Activated CD4-positive, alpha-beta T cell treated with anti-CD3 and anti-CD28 coated beads for 1 hour (primary cell): ENCODE measurements around the gene SLC9A7.

Source experiments
- DNase-seq: peaks from one replicate; pipeline ENCODE4 v3.0.0-alpha.2; 2020

The SLC9A7 gene

DNA sequence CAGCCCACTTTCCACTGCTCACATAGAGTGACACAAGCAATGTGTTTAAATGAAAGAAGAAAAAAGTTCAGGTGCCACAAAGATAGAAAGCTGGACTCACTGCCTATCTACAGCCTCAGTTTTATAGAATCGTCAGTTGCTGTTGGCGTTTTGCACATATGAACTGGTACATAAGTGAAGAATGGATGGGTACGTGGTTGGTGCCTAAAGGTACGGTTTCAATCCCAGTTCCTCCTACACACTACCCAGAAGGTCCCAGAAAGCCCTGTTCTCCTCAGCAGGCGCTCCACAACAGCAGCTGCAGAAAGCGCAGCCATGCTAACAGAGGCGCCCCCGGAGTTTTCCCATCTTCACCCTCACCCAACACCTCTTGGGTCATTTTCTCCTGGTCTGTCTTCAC is 161.7 kb downstream of the SLC9A7 start:
- no peak for DNase-seq

DNA sequence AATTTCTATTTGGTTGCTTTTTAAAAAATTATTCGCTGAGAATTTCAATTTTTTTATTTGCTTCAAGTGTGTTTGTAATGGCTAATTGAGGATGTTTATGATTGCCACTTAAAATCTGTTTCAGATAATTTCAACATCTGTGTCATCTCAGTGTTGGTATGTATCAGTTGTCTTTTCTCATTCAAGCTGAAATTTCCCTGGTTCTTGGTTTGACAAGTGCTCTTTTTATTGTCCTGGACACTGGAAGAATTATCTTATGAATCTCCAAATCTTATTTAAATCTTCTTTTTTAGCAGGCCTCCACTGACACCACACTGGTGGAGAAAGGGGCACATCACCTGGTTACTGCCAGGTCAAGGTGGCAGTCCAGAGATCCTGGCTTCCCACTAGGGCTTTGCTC is 163.8 kb downstream of the SLC9A7 start:
- no peak for DNase-seq

DNA sequence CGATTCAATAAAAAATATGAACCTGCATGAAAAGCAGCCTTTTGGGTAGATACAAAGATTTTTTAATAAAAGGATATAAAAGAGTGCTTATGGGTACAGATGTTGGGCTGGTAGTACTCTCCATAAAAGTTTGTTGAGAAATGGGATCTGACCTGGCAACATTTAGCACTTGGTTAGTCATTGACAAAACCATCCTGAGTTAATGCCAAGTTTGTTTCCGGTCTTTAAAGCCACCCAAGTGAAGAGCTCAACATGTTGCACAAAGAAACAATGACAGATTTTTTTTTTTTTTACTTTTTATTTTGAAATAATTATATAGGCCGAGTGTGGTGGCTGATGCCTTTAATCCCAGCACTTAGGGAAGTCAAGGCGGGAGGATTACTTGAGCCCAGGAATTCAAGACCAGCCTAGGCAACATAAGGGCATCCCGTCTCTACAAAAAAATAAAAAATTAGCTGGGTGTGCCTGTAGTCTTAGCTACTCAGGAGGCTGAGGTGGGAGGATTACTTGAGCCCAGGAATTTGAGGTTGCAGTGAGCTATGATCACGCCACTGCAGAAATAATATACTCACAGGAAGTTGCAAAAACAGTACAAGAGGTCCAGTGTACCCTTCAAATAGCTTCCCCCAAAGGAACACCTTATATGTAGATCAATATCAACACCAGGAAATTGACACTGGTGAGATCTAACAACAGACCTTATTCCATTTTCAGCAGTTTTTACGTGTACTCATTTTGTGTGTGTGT is 168.8 kb downstream of the SLC9A7 start:
- no peak for DNase-seq

DNA sequence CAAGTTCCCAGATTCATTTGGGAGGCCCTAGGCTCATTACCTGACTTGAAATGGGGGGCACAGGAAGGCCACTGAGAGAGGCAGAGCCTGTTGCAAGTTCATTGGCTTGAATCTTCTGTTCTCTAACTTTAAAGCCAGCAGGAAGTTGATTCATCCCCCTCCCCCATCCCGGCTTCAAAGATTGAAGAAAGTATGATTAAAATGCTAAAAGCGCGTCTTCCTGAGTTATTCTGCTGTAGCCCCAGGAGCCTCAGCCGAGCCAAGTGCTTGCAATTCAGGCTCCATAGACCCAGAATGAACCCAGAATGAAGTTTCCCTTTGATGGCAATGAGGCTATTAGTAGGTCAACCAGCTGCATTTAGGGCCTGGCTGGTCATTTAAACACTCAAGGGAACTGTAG is 170.7 kb downstream of the SLC9A7 start:
- no peak for DNase-seq

DNA sequence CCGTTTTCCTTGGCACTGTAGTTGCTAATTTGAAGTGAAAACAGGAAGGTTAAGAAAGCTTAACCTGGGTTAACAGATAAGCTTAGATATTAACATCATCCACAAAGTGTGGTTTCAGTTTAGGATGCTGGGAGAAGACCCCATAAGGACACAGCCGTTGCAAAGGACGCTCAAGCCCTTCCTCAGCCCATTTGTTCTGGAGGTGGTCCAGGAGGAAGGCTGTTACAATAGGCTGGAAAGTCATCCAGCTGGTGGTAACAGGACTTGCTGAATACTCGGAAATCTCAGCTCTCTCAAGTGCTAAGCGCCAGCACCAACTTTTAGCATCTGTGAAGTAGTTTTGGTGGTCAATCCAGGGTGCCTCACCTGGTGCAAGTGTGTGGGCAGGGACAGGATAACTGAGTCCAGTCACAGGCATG is 171.2 kb downstream of the SLC9A7 start:
- no peak for DNase-seq

DNA sequence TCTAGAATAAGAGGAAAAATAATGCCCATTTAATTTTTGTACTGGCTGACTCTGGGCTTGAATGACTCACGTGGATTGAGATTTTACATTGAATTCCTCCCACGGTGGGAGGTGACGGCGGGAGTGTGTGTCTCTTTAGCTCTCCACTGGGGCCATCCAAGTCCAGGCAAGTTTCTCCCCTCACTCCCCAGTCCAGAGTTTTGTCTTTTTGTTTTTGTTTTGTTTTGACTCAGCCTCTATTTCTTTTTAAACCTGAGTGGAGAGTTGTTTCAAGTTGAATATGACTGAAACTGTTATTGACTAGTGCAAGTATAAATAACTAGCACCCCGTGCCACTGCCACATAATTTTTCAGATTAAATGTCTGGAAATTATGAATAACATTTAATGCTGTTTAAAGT is 171.8 kb downstream of the SLC9A7 start:
- no peak for DNase-seq

DNA sequence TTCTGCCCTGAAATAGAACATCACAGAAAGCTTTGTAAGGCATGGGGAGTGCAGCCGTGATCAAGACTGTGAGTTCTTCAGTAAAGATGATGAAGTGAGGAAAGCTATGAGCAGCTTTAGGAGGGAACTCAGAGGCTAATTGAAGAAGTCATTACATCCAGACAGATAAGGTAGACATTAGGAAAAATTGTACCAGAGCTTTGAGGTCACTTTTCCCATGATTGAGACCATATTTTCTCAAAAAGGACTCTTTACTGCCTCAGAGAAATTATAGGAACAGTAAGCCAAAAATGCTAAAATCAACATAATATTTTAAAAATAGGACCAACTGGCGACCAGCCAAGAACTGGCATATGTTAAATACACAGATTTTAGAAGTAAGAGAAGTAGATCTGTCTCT is 174.2 kb downstream of the SLC9A7 start:
- no peak for DNase-seq

DNA sequence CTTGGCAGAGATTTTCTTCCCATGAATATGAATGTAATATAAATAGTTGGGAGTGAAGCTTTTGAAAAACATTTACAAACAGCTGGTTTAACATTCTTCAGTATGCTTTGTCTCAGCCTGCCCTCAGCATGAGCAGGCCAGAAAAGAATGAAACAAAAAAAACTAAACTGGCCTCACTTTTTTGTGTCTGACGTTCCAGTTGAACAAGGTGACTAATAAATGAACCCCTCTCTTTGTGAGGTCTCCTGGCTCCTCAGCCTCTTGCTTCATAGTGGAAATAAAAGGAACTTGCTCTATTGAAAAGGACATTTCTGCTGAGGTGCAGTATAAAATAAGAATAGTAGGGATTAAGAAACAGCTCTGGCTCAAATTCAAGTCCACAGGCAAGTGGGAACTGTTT is 176.0 kb downstream of the SLC9A7 start:
- no peak for DNase-seq

DNA sequence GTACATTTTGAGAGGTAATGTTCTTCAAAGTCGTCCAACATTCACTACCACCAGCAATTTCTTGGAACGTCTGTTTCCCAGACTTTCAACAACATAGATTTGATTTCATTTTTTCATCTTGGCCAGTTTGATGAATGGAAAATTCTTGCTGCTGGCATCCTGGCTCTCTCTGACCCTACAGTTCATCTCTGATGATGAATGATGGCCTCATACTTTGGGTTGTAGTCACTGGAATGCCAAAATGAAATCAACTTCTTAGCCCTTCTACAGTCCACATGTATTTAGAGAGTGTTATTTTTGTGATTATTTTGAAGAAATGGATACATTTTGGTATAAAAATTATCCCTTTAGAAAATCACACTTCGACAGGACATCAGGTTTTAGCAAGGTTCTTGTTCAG is 176.6 kb downstream of the SLC9A7 start:
- DNase-seq = no peak

DNA sequence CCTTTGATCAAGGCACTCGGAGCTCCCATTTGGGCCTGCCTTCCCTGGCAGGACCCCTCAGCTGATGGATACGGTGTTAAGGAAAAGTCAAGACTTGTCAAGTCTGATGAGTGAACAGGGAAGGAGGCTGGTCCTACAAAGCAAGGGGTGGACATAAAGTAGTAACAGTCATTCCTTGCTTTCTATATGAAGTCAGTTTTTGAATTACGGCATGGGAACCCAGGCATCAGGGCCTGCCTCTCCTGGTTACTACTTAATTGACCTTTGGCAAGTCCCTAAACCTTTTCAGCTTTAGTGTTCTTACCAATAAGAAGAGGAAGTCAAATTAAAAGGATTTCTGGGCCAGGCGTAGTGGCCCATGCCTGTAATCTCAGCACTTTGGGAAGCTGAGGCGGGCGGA is 178.3 kb downstream of the SLC9A7 start:
- no peak for DNase-seq

DNA sequence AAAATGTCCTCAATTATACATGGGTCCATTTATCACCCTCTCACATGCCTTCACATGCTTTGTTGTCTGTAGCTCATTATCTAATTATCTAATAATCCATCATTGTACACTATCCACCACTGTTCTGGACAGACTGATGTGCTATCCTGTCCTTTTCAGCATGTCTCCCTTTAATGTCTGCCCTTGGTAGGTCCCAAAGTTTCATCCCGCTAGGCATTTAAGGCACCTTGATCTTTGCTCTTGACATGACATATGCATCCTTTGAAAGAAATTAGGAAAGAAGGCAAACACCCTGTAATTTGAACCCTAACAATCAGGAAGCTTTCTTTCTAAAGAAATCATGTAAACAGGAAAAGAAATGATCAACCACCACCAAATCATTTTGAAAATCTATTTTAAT is 179.7 kb downstream of the SLC9A7 start:
- DNase-seq = no peak

DNA sequence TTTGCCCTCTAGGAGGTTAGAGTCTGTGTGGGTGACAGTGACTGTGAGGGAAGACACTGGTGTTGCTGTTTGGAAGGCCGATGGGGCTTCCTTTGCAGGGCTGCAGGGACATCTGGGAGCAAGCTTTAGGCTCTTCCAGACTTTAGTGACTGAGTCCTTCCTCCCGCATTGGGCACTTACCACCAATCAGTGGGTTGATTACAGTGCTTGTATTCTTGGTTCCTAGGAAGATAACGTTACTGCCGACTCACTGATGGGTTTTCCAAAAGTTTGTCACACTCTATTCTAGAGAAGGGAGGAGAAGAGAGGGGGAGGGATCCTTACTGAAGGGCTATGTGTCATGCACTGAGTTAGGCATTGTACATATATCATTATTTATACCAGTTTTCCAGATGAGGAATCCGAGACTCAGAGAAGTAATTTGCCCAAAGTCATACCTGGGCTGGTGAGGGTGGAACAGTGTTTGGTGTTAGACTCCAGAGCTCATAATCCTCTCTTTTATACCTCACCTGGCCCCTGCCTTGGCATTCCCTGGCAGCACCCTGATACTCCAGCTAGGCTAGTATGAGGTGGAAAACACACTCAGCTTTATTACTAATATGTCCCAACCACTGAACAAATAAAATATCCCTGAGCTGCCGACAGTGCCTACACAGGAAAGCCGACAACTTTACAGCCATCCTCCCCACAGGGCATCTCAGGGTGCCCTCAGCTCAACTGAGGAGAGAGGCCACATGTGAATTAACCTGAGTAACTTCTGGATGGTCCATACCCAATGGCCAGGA is 181.5 kb downstream of the SLC9A7 start:
- no peak for DNase-seq

DNA sequence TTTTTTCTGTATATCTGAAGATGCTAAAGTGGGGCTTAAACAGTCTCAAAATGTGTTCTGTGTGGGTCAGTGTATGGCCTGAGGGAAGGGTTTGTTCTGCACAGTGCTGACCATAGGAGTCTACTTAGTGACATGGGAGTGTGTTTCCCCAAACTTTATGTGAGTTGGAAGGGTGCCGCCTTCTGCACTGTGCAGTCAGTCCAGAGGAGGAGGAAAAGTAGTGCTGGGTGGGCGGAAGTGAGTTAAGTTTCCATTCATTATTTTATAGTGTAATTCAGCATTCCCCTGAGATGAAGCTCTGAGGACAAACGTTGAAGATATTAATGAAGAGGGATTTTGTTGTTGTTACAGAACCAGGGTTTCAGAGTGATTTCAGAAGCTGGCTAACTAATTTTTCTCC is 182.5 kb downstream of the SLC9A7 start:
- DNase-seq = no peak

DNA sequence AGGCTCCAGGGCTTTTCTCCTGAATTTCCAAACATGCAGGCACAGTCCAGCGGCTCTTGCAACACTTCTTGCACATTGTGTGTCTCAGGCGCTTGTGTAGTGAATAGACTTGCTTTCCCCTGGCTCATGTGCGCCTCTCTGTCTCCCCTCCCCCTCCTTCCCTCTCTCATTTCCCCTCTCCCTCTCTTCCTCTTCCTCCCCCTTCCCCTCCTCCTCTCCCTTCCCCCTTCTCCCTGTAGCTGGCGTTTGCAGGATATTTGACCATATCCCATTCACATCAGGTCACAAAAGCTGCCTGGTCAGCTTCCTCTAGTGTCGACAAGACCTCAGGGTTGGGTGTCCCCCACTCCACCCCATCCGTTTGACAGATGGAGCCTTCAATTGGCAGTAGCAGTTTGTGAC is 182.9 kb downstream of the SLC9A7 start:
- DNase-seq = no peak

DNA sequence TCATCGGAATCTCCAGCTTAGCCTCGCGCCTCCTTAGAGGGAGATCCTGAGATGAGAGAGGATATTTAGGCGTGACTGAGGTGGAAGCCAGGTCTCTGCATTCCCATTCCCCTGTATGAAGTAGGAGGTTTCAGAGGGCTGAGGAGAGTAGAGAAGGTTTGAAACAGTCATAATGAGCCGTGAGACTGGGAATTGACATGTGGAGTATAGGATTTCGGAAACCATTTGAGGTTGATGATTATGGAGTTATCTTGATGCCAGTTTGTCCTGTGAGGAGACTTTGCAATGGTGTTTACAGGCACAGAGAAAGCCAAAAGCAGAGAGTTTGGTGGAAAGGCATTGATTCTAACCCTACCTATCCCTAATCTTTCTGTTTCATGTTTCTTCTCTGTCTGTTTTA is 183.3 kb downstream of the SLC9A7 start:
- no peak for DNase-seq

DNA sequence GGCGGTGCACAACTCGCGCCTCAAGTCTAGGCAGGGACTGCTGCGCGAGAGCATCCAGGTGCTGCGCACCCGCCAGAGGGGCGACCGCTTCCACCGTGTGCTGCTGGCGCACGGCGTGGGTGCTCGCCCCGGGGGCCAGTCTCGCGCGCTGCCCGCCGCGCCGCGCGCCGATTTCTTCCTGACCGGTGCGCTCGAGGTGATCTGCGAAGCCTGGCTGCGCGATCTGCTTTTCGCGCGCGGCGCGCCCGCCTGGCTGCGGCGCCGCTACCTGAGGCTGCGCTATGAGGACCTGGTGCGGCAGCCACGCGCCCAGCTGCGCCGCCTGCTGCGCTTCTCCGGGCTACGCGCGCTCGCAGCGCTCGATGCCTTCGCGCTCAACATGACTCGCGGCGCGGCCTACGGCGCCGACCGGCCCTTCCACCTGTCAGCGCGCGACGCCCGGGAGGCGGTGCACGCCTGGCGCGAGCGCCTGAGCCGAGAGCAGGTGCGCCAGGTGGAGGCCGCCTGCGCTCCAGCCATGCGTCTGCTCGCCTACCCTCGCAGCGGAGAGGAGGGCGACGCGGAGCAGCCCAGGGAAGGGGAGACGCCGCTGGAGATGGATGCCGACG is 184.0 kb downstream of the SLC9A7 start:
- DNase-seq = peak; percentile 32

DNA sequence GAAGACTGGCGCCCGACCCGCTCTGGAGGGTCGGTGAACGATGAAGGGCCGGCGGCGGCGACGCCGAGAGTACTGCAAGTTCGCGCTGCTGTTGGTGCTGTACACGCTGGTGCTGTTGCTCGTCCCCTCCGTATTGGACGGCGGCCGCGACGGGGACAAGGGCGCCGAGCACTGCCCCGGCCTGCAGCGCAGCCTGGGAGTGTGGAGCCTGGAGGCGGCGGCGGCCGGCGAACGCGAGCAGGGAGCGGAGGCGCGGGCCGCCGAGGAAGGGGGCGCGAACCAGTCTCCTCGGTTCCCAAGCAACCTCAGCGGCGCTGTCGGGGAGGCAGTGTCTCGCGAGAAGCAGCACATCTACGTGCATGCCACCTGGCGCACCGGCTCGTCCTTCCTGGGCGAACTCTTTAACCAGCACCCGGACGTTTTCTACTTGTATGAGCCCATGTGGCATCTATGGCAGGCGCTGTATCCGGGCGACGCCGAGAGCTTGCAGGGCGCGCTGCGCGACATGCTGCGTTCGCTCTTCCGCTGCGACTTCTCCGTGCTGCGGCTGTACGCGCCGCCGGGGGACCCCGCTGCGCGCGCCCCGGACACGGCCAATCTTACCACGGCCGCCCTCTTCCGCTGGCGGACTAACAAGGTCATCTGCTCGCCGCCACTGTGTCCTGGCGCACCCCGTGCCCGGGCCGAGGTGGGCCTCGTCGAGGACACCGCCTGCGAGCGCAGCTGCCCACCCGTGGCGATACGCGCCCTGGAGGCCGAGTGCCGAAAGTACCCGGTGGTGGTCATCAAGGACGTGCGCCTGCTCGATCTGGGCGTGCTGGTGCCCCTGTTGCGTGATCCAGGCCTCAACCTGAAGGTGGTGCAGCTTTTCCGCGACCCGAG is 184.8 kb downstream of the SLC9A7 start:
- DNase-seq = peak; percentile 50

DNA sequence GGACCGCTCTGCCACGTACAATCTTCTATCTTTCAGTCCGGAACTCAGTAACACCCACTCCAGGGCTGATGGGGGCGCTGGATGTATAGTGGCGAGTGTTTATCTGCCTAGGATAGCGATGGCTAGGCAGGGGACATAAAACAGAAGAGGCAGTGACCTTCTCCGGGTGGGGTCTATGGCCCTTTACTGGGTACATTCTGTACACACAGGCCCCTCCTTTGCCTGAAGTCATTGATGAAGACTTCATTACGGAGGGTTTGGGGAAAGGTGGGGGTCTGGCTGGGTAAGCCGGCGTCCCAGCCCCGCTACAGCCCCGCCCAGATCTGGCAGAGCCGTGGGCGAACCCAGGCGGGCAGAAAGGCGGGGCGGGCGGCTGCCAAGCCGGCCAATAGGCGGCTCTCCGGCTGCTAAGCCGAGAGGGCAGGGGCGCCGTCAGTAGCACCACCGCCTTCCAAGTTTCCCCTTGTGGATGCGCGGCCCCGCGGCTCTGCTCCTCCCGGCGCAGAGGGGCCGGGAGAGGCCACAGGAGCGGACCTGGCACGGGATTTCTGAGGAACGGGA is 185.5 kb downstream of the SLC9A7 start, which contains the start of gene CHST7:
Gene CHST7 (plus strand): TSS at position 435 of the 561 bp plus-strand sequence. CDS start 167 bp downstream, outside the sequence.
- peak; percentile 38 for DNase-seq

DNA sequence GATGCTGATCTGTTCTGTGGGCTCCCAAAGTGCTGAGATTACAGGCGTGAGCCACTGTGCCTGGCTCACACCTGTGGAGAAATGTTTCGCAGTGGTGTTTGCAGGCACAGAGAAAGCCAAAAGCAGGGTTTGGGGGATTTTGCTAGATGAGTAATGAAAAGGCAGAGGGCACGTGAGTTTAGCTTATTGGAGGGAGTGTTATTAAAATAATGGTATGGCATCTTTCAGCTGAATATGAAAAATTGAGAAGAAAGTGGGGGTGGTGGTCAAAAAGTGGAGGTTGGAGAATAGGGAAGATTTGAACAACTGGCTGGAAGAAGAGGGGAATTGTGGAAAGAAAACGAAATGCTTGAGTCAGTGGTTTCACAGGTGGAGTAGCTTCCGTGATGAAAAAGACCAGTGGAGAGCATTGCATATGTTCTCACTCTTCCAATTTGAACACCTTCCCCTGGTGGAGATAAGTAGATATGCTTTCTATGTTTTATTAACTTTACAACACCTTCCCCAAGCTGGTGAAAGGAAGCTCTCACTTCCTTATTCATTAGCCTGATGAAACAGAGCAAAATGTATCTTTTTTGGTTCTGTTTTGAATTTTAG is 186.5 kb downstream of the SLC9A7 start:
- no peak for DNase-seq

DNA sequence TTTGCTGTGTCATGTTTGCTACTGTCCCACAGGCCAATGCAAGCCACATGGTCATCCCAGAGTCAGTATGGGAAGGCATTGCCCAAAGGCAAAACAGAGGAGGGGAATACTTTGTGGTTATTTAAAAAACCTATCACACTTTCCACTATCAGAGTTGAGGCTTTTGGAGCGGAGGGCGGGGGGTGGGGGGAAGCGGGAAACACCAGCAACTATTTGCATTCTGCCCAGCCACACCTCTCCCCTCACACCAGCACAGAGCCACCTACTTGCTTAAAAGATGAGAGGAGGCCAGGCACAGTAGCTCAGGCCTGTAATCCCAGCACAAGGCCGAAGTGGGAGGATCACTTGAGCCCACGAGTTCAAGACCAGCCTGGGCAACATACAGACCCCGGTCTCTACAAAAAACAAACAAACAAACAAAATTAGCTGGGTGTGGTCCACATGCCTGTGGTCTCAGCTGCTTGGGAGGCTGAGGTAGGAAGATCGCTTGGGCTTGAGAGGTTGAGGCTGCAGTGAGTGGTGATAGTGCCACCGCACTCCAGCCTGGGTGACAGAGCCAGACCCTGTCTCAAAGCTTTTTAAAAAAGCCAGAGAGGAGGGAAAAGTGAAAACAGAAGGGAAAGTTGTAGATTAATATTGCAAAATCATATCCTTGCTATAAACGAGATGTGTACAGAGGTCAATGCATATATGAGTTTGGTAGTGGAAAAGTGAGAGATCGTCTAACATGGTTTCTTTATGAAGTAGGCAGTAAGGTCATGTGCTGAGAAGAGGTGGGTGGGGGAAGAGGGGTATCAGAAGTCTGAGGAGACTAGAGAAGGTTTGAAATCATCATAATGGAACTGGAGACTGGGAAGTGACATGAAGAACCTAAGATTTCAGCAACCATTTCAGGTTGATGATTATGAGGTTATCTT is 187.2 kb downstream of the SLC9A7 start:
- DNase-seq = no peak

DNA sequence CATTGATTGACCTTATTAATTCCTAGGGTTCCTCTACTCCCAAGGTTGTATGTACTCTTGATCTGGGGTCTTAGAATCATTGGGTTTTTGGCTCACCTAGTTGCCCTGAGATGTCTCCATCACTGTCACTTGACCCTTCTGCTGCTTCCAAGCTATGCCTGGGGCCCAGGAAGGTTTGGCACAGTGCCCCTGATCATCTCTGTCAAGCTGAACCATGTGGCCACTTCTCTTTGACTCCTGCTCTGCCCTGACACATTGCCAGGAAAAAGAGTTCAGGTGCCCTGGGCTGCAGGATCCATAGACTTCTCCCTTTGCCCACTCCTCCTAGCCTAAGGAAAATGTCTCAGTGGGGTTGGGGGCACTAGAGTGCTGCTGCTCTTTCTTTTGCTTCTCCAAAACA is 189.3 kb downstream of the SLC9A7 start:
- DNase-seq = no peak
